WI38 (cell line): ENCODE results near the gene OSBPL2.

ENCODE experiments used
- H3K4me3 ChIP-seq: 2 replicates; pipeline ENCODE4 v1.5.1; 2011; ENCODE audit warnings: low read depth, mild to moderate bottlenecking, control low read depth, low read length
- CTCF ChIP-seq: IDR thresholded peaks from 2 replicates; pipeline ENCODE4 v1.5.1; 2012; ENCODE audit warnings: low read depth, mild to moderate bottlenecking, control low read depth, low read length

Gene OSBPL2

GRCh38 chr20:62306414-62307187, 68.3 kb downstream of the OSBPL2 start:
- TF ChIP-seq CTCF: no peak
- H3K4me3 ChIP-seq: no peak overlapping the region

- no peak for TF ChIP-seq CTCF
- H3K4me3 ChIP-seq: no peak overlapping the region
Observed at GRCh38 chr20:62307226-62308101, 69.1 kb downstream of the OSBPL2 start.

GRCh38 chr20:62308102-62308822, 69.9 kb downstream of the OSBPL2 start:
- no peak for TF ChIP-seq CTCF
- H3K4me3 ChIP-seq: no peak overlapping the region

GRCh38 chr20:62309198-62309944, 71.0 kb downstream of the OSBPL2 start:
- no peak for TF ChIP-seq CTCF
- no peak overlapping the region for H3K4me3 ChIP-seq

- TF ChIP-seq CTCF: no peak
- no peak overlapping the region for H3K4me3 ChIP-seq
Observed at GRCh38 chr20:62309947-62310756, 71.8 kb downstream of the OSBPL2 start.

GRCh38 chr20:62310757-62311121, 72.4 kb downstream of the OSBPL2 start:
- no peak for TF ChIP-seq CTCF
- H3K4me3 ChIP-seq: no peak overlapping the region
